ENCODE results near the gene PTS.

The PTS gene

GRCh38 chr11:112222303-112222702 is 3.9 kb upstream of the PTS start:
- DNase-seq, result no peak

GRCh38 chr11:112223121-112223520 is 3.1 kb upstream of the PTS start:
- no peak for DNase-seq

GRCh38 chr11:112223754-112224532 is 2.3 kb upstream of the PTS start:
- DNase-seq, result no peak

GRCh38 chr11:112225753-112226061 is 521 bp upstream of the PTS start:
- DNase-seq, result no peak

GRCh38 chr11:112226831-112227401 is 688 bp downstream of the PTS start:
- DNase-seq, result no peak

- no peak for DNase-seq
Measured at GRCh38 chr11:112227471-112227870, 1.2 kb downstream of the PTS start.

- DNase-seq, result no peak
Measured at GRCh38 chr11:112228706-112229105, 2.5 kb downstream of the PTS start.

GRCh38 chr11:112229159-112229558 is 2.9 kb downstream of the PTS start:
- DNase-seq, result no peak

- DNase-seq, result no peak
Measured at GRCh38 chr11:112229746-112230433, 3.7 kb downstream of the PTS start.

- no peak for DNase-seq
Measured at GRCh38 chr11:112231952-112232351, 5.7 kb downstream of the PTS start.

- DNase-seq, result no peak
Measured at GRCh38 chr11:112235750-112236390, 9.6 kb downstream of the PTS start.

- no peak for DNase-seq
Measured at GRCh38 chr11:112237451-112237850, 11.2 kb downstream of the PTS start.

GRCh38 chr11:112238041-112238440 is 11.8 kb downstream of the PTS start:
- no peak for DNase-seq

- DNase-seq, result no peak
Measured at GRCh38 chr11:112241486-112241885, 15.3 kb downstream of the PTS start.

GRCh38 chr11:112247201-112247600 is 21.0 kb downstream of the PTS start:
- DNase-seq, result no peak

- DNase-seq, result no peak
Measured at GRCh38 chr11:112248201-112248600, 22.0 kb downstream of the PTS start.

GRCh38 chr11:112249871-112250610 is 23.8 kb downstream of the PTS start:
- no peak for DNase-seq

- DNase-seq, result no peak
Measured at GRCh38 chr11:112253605-112254242, 27.5 kb downstream of the PTS start.

GRCh38 chr11:112255067-112255720 is 29.0 kb downstream of the PTS start:
- DNase-seq, result no peak

GRCh38 chr11:112260490-112260889 is 34.3 kb downstream of the PTS start, which contains the start of gene PLET1:
PLET1 (minus strand) TSS chr11:112260860; CDS start chr11:112260589, 271 bp downstream.
- no peak for DNase-seq

- no peak for DNase-seq
Measured at GRCh38 chr11:112265659-112266409, 39.6 kb downstream of the PTS start.

All from stimulated activated CD4-positive, alpha-beta T cell treated with anti-CD3 and anti-CD28 coated beads, Interleukin-4, amount 100 ng/mL, for 1 hour (primary cell).